Measurements from ENCODE around the gene C1QL4.
"Not testable (repeated sequence)": the region's sequence is repeated elsewhere in the genome, so short reads cannot be mapped to it uniquely, and the experiment has no call there.

Gene C1QL4

GRCh38 chr12:49347311-49348193 lies 10.6 kb upstream of the C1QL4 start:
- DNase-seq = peak; percentile 79 to 81

GRCh38 chr12:49346659-49347310 lies 9.8 kb upstream of the C1QL4 start, which contains the start of gene DNAJC22:
TSS of gene DNAJC22 (plus strand) at chr12:49346888. CDS start at chr12:49348873, 1,985 bp downstream.
- DNase-seq = no peak

- no peak for DNase-seq
Observed at GRCh38 chr12:49345825-49346658, 9.1 kb upstream of the C1QL4 start.

- DNase-seq = no peak
Observed at GRCh38 chr12:49345051-49345824, 8.2 kb upstream of the C1QL4 start.

GRCh38 chr12:49344486-49345050 lies 7.6 kb upstream of the C1QL4 start:
- no peak for DNase-seq

GRCh38 chr12:49342914-49343731 lies 6.1 kb upstream of the C1QL4 start:
- no peak for DNase-seq

GRCh38 chr12:49342066-49342913 lies 5.3 kb upstream of the C1QL4 start:
- peak; percentile 85 for DNase-seq

- DNase-seq = no peak
Observed at GRCh38 chr12:49341777-49342065, 4.7 kb upstream of the C1QL4 start.

- no peak for DNase-seq
Observed at GRCh38 chr12:49340971-49341776, 4.2 kb upstream of the C1QL4 start.

- no peak for DNase-seq
Observed at GRCh38 chr12:49340095-49340870, 3.3 kb upstream of the C1QL4 start.

GRCh38 chr12:49339464-49339861 lies 2.5 kb upstream of the C1QL4 start:
- DNase-seq = no peak

- no peak for DNase-seq
Observed at GRCh38 chr12:49338830-49339463, 2.0 kb upstream of the C1QL4 start.

GRCh38 chr12:49335955-49336644 lies 888 bp downstream of the C1QL4 start:
- no peak for DNase-seq

- no peak for DNase-seq
Observed at GRCh38 chr12:49335118-49335954, 1.7 kb downstream of the C1QL4 start.

GRCh38 chr12:49334681-49335080 lies 2.3 kb downstream of the C1QL4 start:
- DNase-seq = no peak

- no peak for DNase-seq
Observed at GRCh38 chr12:49334226-49334625, 2.8 kb downstream of the C1QL4 start.

- not testable (repeated sequence) for DNase-seq
Observed at GRCh38 chr12:49333778-49334177, 3.2 kb downstream of the C1QL4 start.

Measured in stimulated activated CD4-positive, alpha-beta T cell treated with anti-CD3 and anti-CD28 coated beads, Interleukin-2, amount 100 ng/mL, for 48 hours (primary cell).